ENCODE results near the gene KIAA1328.
"Not testable (repeated sequence)": the region's sequence is repeated elsewhere in the genome, so short reads cannot be mapped to it uniquely, and the experiment has no call there.

Gene KIAA1328

DNA sequence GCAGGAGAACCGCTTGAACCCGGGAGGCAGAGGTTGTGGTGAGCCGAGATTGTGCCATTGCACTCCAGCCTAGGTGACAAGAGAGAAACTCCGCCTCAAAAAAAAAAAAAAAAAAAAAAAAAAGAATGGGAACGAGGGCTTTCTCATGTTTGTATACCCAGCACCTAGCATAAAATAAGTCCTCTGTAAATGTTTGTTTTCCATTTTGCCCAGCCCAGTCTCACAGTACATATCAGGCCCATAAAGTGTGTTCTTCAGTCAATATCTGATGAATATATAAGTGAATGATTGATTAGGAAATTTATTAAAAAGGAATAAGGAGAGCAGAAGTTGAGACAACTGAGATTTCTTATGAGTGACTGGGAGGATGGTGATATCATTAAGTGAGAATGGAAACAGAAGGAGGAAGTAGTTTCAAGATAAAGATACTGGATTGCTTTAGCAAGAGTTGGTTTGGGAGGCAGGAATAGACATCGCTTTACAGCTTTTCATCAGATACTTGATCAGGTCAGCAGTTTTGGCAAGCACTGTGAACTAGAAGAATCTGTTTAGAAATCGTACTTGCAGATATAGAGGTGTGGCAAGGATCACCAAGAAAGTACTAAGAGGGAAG, 327.5 kb downstream of the KIAA1328 start:
- DNase-seq (ENCODE audit: low spot score): no peak

DNA sequence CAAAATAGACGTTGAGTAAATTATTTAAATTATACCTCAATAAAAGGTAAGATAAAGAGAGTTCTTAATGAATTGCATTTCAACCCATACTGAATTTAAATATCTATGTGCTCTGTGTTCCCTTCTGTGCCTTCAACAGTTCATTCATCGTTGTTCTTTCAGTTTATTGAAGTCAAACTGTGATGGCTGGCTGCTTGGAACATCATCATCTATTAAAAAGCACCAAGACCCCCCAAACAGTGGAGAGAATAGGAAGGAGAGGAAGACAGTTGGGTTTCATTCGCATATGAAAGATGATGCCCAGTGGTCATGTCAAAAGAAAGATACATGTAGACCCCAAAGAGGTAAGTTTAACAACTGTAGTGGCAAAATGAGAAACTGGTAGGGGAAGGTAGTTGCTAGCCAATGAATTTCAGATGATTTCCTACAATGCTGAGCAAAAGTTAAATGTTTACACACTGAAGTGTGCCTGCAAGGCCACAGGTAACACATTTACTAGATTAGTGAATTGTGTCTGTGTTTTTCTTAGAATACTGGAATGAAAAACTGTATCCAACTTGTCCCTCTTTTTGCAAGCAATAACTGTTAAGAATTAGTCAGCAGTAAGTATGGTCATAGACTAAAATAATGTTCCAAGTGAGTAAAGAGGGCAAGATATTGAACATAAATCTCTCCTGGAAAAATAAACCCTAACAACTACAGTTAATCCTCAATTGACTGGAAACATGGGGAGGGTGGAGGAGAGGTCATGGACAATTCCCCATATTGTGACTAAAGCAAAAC, 331.3 kb downstream of the KIAA1328 start:
- no peak for DNase-seq (ENCODE audit: low spot score)

DNA sequence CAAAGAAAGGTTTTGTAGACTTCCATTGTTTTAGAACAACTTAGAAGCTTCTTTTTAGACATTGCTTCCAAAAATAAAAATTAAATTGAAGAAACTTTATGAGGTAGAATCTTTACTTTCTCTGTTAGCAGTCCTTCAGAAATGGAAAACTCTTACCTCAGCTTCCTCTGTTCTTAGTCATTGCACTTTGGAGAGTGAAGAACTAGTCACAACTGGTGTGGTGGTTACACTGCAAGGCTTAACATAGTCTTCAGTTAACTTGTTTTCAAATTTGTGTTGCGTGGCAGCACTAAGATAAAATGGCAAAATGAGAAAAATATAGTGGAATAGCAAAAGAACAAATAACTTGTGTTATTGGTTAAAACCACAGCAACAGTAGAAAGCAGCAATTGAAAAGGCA, 332.6 kb downstream of the KIAA1328 start:
- no peak for DNase-seq (ENCODE audit: low spot score)

DNA sequence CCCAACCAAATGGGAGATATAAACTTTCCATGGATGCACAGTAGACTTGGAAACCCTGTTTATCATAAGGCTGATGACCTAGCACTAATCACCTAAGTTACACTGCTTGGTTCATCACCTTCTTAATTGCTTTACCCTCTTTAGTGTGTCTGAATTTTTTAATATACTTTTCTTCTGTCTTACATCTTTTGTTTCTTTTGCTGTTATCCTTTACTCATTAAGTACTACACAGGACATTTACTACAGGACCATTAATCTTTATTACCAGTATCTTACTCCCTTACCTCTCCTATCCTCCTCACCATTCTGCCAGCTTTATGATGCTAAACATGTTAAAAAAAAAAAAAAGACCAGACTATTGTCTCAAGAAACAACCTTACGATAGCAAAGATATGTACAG, 333.6 kb downstream of the KIAA1328 start:
- DNase-seq (ENCODE audit: low spot score): no peak

DNA sequence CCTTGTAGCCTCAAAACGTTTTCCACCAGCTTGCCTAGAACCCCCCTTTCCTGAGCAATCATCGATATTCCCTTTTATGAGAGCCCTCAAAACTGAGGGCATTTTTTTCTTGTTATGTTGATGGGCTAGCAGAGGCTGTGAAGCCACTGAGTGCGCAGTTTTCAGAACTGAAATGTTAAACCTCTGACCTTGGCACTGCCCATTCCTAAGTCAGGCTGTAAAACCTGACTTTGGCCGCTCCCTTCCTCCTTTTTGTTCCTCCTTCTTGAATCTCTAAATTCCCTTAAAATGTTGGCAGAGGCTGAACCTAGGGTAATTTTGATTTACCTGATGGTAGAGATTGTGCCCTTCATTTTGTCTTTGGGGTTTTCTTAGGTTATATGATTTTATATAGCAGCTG, 334.2 kb downstream of the KIAA1328 start:
- no peak for DNase-seq (ENCODE audit: low spot score)

DNA sequence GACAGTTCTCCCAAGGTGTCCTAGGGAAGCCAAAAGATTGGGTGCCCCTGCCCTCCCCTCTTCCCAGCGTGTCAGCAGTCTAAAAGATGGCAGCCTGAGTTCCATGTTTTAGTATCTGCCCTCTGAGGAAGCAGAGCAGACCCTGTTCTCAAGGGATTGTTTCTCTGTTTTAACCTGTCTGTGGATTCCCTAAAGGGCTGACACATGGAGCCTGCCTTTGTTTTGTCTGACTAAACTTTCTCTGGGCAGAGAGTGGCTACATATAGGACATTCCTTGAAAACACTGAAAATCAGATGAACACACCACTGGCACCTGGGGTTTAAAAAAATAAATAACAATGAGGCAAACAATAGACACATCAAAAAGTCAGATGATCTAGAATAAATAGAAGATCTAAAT, 337.6 kb downstream of the KIAA1328 start:
- no peak for DNase-seq (ENCODE audit: low spot score)

DNA sequence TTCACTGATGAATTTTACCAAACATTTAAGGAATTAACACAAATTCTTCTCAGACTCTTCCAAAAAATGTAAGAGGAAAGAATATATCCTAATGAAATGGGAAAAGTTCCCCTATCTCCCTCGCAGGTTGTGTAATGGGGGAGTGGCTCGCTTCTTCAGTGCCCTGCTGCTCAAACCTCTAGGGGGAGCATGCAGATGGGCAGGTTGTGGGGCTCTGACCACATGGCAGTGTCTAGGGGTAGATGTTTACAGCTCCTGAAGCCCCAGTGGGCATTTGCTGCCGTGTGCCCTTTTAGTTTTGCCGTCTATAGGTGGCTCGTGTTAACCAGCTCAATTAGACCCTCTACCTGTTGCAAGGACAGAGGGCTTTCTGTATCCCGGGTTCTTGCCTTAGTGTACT, 338.0 kb downstream of the KIAA1328 start:
- not testable (repeated sequence) for DNase-seq (ENCODE audit: low spot score)

DNA sequence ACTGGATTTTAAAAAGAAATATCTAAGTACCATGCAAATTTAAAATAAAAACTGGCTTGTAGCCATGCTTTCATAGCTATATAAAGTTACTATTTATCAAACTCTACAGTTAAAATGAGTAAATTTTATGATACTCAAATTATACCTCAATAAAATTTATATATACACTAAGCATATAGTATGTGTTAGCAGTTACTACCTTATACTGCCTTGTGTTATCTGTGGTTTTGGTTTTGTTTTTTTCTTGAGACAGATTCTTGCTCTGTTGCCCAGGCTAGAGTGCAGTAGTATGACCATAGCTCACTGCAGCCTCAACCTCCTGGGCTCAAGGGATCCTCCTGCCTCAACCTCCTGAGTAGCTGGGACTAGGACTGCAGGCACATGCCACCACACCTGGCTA, 342.1 kb downstream of the KIAA1328 start:
- DNase-seq (ENCODE audit: low spot score): no peak

DNA sequence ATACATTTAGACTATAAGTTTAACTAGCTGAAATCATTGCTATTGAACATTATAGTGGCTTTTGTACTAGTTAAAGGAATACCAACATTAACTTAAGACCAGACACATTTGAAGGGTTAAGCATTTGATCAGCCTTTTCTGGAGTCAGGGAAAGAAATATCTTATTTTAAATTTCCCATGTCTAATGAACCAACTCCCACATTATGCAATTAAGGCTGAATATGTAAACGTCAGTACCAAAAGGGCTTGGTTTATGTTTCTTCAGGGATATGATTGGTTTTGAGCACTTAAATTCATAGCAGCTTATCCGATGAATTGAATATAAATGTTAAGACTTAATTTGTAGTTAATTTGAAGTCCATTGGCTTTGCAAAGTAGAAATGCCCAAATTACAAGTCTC, 344.5 kb downstream of the KIAA1328 start:
- no peak for DNase-seq (ENCODE audit: low spot score)

DNA sequence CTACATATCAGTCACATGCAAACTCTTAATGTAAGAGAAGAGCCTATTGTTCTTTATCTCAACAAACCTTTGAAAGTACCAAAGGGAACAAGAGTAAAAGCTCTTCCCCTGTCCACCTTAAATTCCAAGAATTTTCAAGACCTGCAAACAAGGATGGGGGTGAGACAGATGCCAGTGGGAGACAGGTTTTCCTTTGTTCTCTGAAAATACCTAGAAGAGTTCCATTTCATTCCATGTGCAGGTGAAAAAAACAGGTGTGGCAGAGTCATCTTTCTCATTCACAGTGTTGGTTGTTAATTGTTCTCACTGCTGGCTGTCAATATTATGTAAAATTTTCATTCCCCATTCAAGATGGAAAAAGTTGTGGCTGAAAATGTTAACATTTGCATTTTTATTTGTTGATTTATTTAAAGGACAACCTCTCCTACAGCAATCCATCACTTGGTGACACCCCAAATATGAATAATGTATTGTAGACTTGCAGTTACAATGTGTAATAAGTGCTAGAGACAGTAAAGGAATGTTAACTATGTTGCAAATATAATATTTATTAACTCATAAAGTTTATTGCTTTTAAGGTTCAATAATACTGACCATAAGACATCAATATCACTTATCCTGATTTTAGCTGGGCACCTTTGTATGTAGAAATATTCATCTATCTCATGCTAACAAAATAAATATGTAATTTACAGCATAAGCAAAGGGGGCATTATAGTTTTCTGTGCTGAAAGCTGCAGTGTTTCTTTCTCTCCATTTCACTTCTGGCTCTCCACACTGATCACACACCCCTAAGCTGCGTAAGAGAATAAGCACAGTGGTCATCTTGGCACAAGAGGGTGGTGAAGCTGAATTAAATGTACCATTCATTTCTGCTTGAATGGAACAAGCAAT, 347.0 kb downstream of the KIAA1328 start:
- DNase-seq (ENCODE audit: low spot score): no peak

DNA sequence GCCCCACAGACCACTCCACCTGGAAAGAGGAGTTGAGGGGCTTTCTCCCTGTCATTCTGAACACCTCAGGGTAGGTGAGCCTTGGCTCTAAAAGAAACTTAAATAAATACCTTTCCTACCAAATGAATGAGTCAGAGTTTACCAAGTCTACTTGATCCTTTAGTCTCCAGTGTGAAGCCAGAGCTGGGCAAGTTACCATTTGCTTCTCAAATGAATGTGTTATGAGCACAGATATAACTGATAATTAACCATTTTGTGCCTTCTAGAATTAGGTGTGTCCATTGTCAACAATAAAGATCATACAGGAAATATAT, 347.7 kb downstream of the KIAA1328 start:
- DNase-seq (ENCODE audit: low spot score): no peak

DNA sequence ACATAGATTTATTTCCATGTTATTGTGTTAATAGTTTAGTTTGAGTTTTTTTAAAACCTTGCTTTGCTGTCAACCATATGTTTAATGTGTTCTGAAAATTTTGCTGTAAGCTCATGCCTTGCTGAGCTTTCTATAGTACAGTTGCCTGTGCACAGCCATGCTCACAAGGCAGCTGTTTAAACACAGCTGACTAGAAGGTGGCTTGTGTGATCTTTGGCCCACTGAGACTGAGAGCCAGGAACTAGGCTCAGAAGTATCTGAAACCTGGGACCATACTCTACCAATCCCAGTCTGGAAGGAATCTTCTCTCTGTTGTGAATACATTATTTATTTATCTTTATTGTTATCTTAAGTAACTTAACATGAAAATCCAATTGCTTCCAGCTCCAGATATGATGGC, 350.5 kb downstream of the KIAA1328 start:
- no peak for DNase-seq (ENCODE audit: low spot score)

DNA sequence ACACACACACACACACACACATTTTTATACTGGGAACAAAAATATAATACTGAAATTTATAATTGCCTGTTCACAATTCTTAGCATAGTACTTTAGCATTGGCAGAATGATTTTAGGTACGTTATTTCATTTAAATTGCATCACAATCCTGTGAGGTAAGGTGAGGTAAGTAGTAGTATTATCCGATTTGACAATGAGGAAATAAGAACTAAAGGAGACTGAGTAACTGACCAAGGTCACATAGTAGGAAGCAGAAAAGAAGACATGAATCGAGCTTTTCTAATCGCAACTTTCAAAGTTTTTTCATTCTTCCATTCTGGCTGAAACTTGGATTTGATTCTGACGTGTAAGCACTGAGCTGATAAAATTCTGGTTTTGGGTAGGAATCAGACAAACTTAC, 351.2 kb downstream of the KIAA1328 start:
- DNase-seq (ENCODE audit: low spot score): no peak

DNA sequence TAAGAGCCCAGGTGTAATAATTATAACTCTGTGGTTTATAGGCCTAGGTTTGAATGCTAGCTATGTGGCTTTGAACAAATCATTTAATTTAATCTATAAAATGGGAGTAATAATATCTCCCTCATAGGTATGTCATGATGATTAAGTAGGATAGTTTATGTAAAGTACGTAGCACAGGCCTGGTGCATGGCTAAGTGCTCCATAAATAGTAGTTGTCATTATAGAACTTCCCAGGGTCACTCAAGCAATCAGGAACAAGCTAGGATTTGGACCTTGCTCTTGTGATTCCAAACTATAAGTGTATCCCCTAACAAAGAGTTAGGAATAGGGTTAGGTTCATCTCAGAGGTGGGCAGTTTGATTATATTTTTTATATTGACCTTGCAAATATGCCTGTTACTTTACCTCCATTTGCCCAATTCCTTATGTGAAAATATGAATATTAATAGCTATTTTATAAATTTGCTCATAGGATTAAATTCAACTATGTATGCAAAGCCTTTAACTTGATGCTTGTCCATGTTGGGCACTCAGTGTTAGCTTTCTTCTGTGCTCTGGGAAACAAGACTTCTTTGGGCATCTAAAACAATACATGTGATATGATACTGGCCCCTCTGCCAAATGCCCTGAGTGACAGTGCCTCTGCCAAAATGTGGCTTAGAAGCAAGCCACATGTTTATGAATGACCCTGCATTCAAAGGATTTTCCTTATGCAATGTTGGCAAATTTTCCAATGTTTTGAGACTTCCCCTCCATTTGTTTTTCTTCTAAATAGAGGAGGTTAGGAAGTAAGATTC, 353.6 kb downstream of the KIAA1328 start:
- no peak for DNase-seq (ENCODE audit: low spot score)

DNA sequence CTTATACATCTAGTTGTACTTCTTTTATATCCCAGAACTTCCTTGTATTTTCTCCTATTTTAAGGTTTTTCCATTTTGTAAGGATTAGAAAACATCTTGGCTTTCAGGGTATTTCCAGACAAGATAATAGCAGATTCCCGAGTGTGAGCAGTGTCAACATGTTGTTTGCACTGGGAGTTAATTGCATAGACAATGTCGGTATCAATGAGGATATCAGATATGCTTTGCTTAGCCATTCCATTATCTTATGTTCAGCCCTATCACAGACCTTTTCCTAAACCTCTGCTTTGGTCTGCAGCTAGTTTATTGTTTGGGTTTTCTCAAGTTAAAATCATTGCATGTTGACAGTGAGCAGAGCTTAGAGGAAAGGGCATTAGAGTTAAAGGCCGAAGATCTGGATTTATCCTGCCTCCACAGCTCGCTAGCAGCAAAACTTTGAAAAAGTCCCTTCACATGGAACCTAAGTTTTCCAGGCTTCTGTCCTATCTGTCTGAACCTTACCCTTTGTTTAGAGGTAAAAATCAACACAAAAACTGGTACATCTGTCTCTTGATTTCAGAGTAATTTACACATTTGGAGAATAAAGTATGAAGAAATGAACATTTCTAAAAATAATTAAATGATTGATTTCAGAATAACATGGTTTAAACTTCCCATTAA, 355.4 kb downstream of the KIAA1328 start:
- DNase-seq (ENCODE audit: low spot score): no peak

DNA sequence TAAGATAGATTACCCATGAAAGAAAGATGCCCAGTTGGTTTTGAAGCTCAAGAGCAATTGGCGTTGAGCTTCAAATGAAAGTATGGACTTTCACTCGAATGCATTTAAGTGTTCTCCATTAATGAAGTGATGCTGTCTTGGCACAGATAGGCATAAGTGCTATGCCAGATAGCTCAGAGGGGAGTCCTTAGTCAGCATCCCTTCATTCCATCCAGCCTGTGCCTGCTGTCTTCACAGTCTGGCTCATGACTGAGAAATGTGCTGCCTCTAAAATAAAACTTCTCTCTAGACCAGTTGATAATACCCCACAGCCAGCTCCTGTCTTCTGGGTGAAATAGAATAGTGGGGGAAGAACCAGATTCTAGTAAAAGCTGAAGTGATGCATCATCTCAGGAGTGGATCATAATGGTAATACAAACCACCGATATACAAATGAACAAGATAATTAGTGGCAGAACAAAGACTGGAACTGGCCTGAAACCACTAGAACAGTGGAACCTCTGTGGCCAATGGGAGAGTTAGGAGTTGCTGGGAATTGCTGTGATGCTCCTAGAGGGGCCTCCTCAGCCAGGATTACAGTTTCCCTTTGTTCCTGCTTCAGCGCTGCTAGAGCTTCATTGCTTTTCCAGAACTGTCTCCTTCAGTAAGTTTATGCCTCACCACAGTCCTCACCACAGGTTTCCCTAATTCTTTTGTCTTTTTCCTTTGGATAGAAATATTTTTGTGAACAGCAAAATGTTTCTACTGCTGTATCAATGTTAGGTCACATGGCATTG, 359.3 kb downstream of the KIAA1328 start:
- DNase-seq (ENCODE audit: low spot score): no peak

DNA sequence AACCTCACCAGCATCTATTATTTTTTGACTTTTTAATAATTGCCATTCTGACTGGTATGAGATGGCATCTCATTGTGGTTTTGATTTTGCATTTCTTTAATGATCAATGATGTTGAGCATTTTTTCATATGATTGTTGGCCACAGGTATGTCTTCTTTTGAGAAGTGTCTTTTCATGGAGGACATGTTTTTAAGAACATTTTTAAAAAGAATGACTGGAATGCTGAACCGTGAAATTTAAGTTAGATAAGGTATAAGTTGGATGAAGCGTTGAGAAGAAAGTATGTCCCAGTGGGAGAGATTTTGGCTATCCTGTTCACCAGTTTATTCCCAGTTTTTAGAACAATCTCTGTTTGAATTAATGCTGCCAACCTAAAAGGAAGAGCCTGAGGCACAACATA, 370.8 kb downstream of the KIAA1328 start:
- no peak for DNase-seq (ENCODE audit: low spot score)

DNA sequence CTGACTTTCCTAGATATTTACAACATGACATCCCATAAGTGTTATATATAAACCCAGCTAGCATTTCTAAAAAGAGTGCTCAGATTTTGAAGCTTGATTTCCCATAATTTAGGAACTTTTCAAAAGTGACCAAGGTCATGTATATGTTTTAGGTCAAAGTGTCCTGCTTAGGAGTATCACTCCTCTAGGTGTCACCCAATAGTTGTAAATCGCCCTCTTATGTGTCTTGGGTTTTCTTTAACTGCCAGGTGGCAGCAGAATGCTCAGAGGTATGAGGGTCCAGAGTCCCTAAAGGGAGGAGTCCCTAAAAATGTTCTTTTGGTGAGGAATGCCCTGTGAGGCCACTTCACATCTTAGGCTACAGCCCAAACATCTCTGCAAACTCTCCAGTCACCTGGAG, 378.4 kb downstream of the KIAA1328 start:
- no peak for DNase-seq (ENCODE audit: low spot score)

DNA sequence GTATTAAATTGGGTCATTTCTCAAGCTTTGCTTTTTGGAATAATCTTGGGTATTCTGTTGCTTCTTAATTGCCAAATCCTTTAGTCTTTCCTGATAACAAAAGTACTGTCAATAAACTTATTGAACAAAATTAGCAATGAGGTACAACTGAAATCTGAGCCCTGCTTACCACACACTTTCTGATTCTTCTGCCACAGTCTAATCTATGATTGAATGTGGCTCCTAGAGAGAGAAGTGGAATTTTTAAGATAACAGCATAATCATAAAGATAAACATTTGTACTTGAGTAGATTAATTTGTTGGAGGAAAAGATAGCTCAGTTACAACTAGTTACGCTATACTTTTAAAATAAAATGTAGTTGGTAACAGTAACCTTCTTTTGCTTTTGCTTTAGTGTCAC, 381.9 kb downstream of the KIAA1328 start:
- DNase-seq (ENCODE audit: low spot score): no peak

DNA sequence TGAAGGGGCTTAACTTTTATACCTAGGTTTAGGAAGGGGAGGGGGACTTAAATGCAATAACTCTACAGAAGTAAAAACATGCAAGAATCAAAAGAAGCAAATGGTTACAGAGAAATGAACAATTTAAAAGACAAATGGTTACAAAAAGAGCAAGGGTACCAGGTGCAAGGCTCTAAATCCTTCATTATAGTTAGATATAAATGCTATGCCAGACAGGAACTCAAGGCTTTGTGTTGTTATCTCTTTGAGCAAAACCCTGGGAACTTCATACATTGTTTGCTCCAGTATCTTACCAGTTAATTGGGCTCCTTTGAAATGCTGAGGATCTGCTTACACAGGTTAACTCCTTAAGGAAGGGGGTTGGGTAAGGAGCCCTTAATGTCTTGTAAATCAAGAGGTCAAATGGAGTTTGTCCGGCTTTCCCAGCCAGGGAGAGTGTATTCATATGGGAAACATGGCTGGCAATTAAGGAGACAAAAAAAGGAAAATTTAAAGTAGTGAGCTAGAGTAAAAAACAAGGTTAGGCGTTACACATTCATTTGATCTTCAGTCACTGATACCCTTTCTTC, 389.2 kb downstream of the KIAA1328 start:
- no peak for DNase-seq (ENCODE audit: low spot score)

DNA sequence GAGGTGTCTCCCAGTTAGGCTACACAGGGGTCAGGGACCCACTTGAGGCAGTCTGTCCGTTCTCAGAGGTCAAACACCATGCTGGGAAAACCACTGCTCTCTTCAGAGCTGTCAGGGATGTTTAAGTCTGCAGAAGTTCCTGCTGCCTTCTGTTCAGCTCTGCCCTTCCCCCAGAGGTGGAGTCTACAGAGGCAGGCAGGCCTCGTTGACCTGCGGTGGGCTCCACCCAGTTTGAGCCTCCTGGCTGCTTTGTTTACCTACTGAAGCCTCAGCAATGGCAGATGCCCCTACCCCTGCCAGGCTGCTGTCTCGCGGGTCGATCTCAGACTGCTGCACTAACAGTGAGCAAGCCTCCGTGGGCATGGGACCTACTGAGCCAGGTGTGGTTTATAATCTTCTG, 390.3 kb downstream of the KIAA1328 start:
- no peak for DNase-seq (ENCODE audit: low spot score)

All from CD4-positive, alpha-beta T cell treated with Interleukin-15 for 4 hours (primary cell).